ENCODE results near the gene ZC3H10.

GRCh38 chr12:56145217-56145616, 27.2 kb downstream of the ZC3H10 start:
- TF ChIP-seq EZH2 (IDR thresholded peaks at IDR 0.05; ENCODE audit: low read depth, unreplicated experiment) (no peak), CTCF (conservative IDR thresholded peaks at IDR 0.05; ENCODE audit: low read depth in 2 of 2) (no peak)
